Uterus (tissue), 2 donors: ENCODE results near the gene ARHGEF6.

ENCODE experiments used
- CTCF ChIP-seq, 4 experiments: fragments of 200-600 bp in 2 of 4; fragments of 450-650 bp in 2 of 4; sonication (generic) in 2 of 4; IDR thresholded peaks; one replicate each; pipeline ENCODE4 v1.5.1; 2016 to 2019; ENCODE audit warnings: antibody characterized with exemption in 4 of 4, mild to moderate bottlenecking in 2 of 4, moderate library complexity in 1 of 4
- POLR2A ChIP-seq, 2 donors: fragments of 450-650 bp; IDR thresholded peaks; one replicate each; pipeline ENCODE4 v1.6.1; 2016; ENCODE audit warnings: antibody characterized with exemption in 2 of 2, mild to moderate bottlenecking in 1 of 2, moderate library complexity in 1 of 2

GRCh38 chrX:136691028-136691809 is 89.5 kb downstream of the ARHGEF6 start:
- TF ChIP-seq CTCF (IDR thresholded peaks at IDR 0.05) (no peak), POLR2A (IDR thresholded peaks at IDR 0.05) (no peak)
